ENCODE results near the gene PLEKHO1.

Gene PLEKHO1

DNA sequence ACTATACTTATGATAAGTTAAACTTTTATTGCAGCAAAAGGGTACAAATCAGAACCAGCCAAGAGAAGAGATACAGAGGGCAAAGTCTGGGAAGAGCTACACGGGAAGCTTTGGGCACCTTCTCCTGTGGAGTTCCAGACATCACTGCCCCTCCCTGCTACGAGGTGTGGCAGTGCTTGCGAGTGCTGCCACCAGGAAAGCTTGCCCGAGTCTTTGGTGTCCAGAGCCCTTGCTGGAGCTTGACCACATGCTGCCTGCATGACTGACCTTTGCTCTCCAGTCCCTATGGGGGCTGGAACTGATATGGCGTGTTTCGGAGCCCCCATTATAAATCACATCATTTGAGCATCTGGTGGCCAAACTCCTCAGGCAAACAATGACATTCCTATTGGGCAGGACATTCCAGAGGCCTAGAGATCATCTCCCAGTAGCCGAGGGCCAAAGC lies 23.4 kb downstream of the PLEKHO1 start:
- TF ChIP-seq CTCF (conservative IDR thresholded peaks at IDR 0.05; ENCODE audit: low read depth, low read length): no peak
- no peak overlapping the region for H3K4me3 ChIP-seq (ENCODE audit: low read length)
- DNase-seq (ENCODE audit: low read depth): no peak

DNA sequence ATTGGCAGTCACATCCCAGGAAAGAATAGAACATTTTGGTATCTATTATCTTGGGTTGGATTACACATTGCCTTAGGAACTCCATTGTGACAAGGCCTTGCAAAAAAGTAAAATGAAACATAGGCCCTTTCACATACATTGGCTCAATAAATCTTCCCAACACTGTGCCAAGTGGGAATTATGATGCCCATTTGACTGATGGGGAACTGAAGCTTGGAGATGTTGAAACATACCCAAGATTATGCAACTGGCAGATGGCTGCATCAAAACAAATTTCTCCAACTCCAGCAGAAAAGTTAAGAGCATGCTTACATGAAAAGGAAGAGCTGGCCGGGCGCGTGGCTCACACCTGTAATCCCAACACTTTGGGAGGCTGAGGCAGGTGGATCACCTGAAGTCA lies 26.9 kb downstream of the PLEKHO1 start:
- TF ChIP-seq CTCF (conservative IDR thresholded peaks at IDR 0.05; ENCODE audit: low read depth, low read length): no peak
- DNase-seq (ENCODE audit: low read depth): no peak
- H3K4me3 ChIP-seq (ENCODE audit: low read length): no peak overlapping the region

DNA sequence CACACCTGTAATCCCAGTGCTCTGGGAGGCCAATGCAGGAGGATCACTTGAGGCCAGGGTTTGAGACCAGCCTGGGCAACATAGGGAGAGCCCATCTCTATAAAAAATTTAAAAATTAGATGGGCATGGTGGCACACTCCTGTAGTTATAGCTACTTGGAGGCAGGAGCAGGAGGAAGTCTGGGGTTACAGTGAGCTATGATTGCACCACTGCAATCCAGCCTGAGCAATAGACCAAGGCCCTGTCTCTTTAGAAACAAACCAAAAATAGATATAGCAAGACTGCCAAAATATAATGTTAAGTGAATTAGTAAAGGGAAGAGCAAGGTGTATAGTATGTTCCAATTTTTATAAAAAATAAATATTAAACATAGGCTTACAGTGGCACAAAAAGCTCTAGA lies 28.8 kb downstream of the PLEKHO1 start:
- no peak for DNase-seq (ENCODE audit: low read depth)
- TF ChIP-seq CTCF (conservative IDR thresholded peaks at IDR 0.05; ENCODE audit: low read depth, low read length): no peak
- no peak overlapping the region for H3K4me3 ChIP-seq (ENCODE audit: low read length)

GRCh38 chr1:150179867-150180266 lies 30.2 kb downstream of the PLEKHO1 start:
- DNase-seq (ENCODE audit: low read depth): no peak
- no peak for TF ChIP-seq CTCF (conservative IDR thresholded peaks at IDR 0.05; ENCODE audit: low read depth, low read length)

GRCh38 chr1:150180474-150180873 lies 30.8 kb downstream of the PLEKHO1 start:
- no peak for DNase-seq (ENCODE audit: low read depth)
- TF ChIP-seq CTCF (conservative IDR thresholded peaks at IDR 0.05; ENCODE audit: low read depth, low read length): no peak
- H3K4me3 ChIP-seq (ENCODE audit: low read length): no peak overlapping the region

More at GRCh38 chr1:150179867-150180266, 30.2 kb downstream of the PLEKHO1 start:
- no peak overlapping the region for H3K4me3 ChIP-seq (ENCODE audit: low read length)

DNA sequence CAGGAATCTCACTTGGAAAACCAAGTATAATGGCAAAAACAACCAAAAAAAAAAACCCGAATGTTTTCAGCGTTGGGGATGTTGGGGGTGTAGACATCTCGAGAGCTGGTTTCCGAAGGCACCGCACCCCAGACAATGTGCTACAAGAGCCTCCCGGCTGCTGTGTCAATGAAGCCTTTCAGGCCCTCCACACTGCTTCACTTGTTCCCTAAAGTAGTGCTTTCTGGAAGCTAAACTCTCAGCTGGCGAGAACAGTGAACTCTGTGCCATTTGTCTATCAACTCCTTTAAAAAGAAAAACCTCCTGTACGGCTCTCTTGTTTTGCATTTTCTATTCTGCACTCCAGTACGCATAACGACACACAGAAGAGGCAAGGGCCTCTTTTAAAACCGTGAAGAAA lies 32.5 kb downstream of the PLEKHO1 start:
- DNase-seq (ENCODE audit: low read depth): no peak
- no peak for TF ChIP-seq CTCF (conservative IDR thresholded peaks at IDR 0.05; ENCODE audit: low read depth, low read length)
- no peak overlapping the region for H3K4me3 ChIP-seq (ENCODE audit: low read length)

DNA sequence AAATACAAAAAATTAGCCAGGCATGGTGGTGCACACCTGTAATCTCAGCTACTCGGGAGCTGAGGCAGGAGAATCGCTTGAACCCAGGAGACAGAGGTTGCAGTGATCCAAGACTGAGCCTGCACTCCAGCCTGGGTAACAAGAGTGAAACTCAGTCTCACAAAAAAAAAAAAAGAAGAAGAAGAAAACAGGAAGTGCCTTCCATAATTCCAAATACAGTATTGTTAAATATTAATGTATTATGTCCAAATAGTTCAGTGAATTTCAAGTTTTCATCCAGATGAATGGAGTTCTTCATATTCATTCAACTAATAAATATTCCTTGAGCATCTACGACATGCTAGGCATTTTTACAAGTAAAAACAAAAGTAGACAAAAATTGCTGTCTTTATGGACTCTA lies 33.3 kb downstream of the PLEKHO1 start:
- TF ChIP-seq CTCF (conservative IDR thresholded peaks at IDR 0.05; ENCODE audit: low read depth, low read length): no peak
- DNase-seq (ENCODE audit: low read depth): no peak
- H3K4me3 ChIP-seq (ENCODE audit: low read length): no peak overlapping the region
